T-helper 2 cell treated with Interferon-gamma antibody and Interleukin-4, amounts not matched to agents 5 μg/mL and 100 μg/mL, for 36 hours (primary cell): ENCODE measurements around the gene YPEL2.
A peak's percentile ranks its signal among the peaks of the same experiment; 100 is the strongest.
"Not testable (repeated sequence)": the region's sequence is repeated elsewhere in the genome, so short reads cannot be mapped to it uniquely, and the experiment has no call there.

Experiments used
- DNase-seq: peaks from one replicate; pipeline ENCODE4 v3.0.0; 2021; ENCODE audit warnings: low spot score
- H3K27ac Mint-ChIP-seq: one replicate; pipeline ENCODE4 v1.8.0; 2021; ENCODE audit warnings: mild to moderate bottlenecking, mixed read lengths
- H3K27me3 Mint-ChIP-seq: one replicate; pipeline ENCODE4 v1.8.0; 2021; ENCODE audit warnings: low read depth, mixed read lengths
- H3K36me3 Mint-ChIP-seq: one replicate; pipeline ENCODE4 v1.8.0; 2021; ENCODE audit warnings: low read depth, mixed read lengths
- H3K4me1 Mint-ChIP-seq: one replicate; pipeline ENCODE4 v1.8.0; 2021; ENCODE audit warnings: low read depth, mixed read lengths
- H3K4me3 Mint-ChIP-seq: one replicate; pipeline ENCODE4 v1.8.0; 2022; ENCODE audit warnings: mild to moderate bottlenecking, moderate library complexity, mixed read lengths
- H3K9me3 Mint-ChIP-seq: one replicate; pipeline ENCODE4 v1.8.0; 2021; ENCODE audit warnings: mixed read lengths

Gene YPEL2

GRCh38 chr17:59331129-59331928, at the start of gene YPEL2:
YPEL2 (plus strand) TSS chr17:59331655; CDS start chr17:59353410, 21,755 bp downstream.
- H3K9me3 Mint-ChIP-seq: no peaks in the 10 kb centered on the region
- H3K4me1 Mint-ChIP-seq: peaks cover 51% of the 10 kb centered on the region
- H3K36me3 Mint-ChIP-seq: no peaks in the 10 kb centered on the region
- peak; percentile 90 for DNase-seq
- H3K4me3 Mint-ChIP-seq: peak within 1 kb of the TSS; percentile 86
- peak within 1 kb of the TSS; percentile 82 for H3K27ac Mint-ChIP-seq
- H3K27me3 Mint-ChIP-seq: peaks cover 14% of the 10 kb centered on the region

GRCh38 chr17:59284317-59284716, 47.1 kb upstream of the YPEL2 start:
- no peaks in the 10 kb centered on the region for H3K27me3 Mint-ChIP-seq
- no peaks in the 10 kb centered on the region for H3K9me3 Mint-ChIP-seq
- H3K4me3 Mint-ChIP-seq: no peak overlapping the region
- no peak for DNase-seq
- H3K4me1 Mint-ChIP-seq: peaks cover 6% of the 10 kb centered on the region
- H3K27ac Mint-ChIP-seq: no peak overlapping the region
- H3K36me3 Mint-ChIP-seq: no peaks in the 10 kb centered on the region

- H3K36me3 Mint-ChIP-seq: no peaks in the 10 kb centered on the region
- H3K27me3 Mint-ChIP-seq: no peaks in the 10 kb centered on the region
- no peak overlapping the region for H3K27ac Mint-ChIP-seq
- DNase-seq: no peak
- no peak overlapping the region for H3K4me3 Mint-ChIP-seq
- H3K4me1 Mint-ChIP-seq: peaks cover 6% of the 10 kb centered on the region
- H3K9me3 Mint-ChIP-seq: no peaks in the 10 kb centered on the region
Observed at GRCh38 chr17:59287452-59287851, 44.0 kb upstream of the YPEL2 start.

- H3K27me3 Mint-ChIP-seq: no peaks in the 10 kb centered on the region
- H3K4me1 Mint-ChIP-seq: peaks cover 6% of the 10 kb centered on the region
- H3K36me3 Mint-ChIP-seq: no peaks in the 10 kb centered on the region
- no peaks in the 10 kb centered on the region for H3K9me3 Mint-ChIP-seq
- H3K4me3 Mint-ChIP-seq: no peak overlapping the region
- no peak overlapping the region for H3K27ac Mint-ChIP-seq
- no peak for DNase-seq
Observed at GRCh38 chr17:59287891-59288290, 43.6 kb upstream of the YPEL2 start.

GRCh38 chr17:59289981-59290301, 41.5 kb upstream of the YPEL2 start:
- peaks cover 3% of the 10 kb centered on the region for H3K4me1 Mint-ChIP-seq
- H3K36me3 Mint-ChIP-seq: no peaks in the 10 kb centered on the region
- H3K27ac Mint-ChIP-seq: no peak overlapping the region
- DNase-seq: no peak
- H3K4me3 Mint-ChIP-seq: no peak overlapping the region
- H3K9me3 Mint-ChIP-seq: no peaks in the 10 kb centered on the region
- no peaks in the 10 kb centered on the region for H3K27me3 Mint-ChIP-seq

GRCh38 chr17:59290302-59290998, 41.0 kb upstream of the YPEL2 start:
- H3K4me1 Mint-ChIP-seq, H3K4me3 Mint-ChIP-seq, DNase-seq, H3K9me3 Mint-ChIP-seq, H3K27me3 Mint-ChIP-seq, H3K36me3 Mint-ChIP-seq, H3K27ac Mint-ChIP-seq: not testable (repeated sequence)

GRCh38 chr17:59292174-59292523, 39.3 kb upstream of the YPEL2 start:
- Mint-ChIP-seq H3K27ac (no peak overlapping the region), H3K4me1 (peaks cover 3% of the 10 kb centered on the region), H3K36me3 (no peaks in the 10 kb centered on the region), H3K27me3 (no peaks in the 10 kb centered on the region), H3K4me3 (no peak overlapping the region), H3K9me3 (no peaks in the 10 kb centered on the region)
- DNase-seq: no peak

GRCh38 chr17:59296190-59296589, 35.3 kb upstream of the YPEL2 start:
- H3K27ac Mint-ChIP-seq: no peak overlapping the region
- no peak for DNase-seq
- H3K36me3 Mint-ChIP-seq: no peaks in the 10 kb centered on the region
- no peak overlapping the region for H3K4me3 Mint-ChIP-seq
- H3K4me1 Mint-ChIP-seq: no peaks in the 10 kb centered on the region
- H3K9me3 Mint-ChIP-seq: no peaks in the 10 kb centered on the region
- no peaks in the 10 kb centered on the region for H3K27me3 Mint-ChIP-seq

- H3K4me3 Mint-ChIP-seq: no peak overlapping the region
- no peaks in the 10 kb centered on the region for H3K9me3 Mint-ChIP-seq
- no peak overlapping the region for H3K27ac Mint-ChIP-seq
- H3K4me1 Mint-ChIP-seq: peaks cover 2% of the 10 kb centered on the region
- H3K27me3 Mint-ChIP-seq: peaks cover 7% of the 10 kb centered on the region
- no peak for DNase-seq
- H3K36me3 Mint-ChIP-seq: no peaks in the 10 kb centered on the region
Observed at GRCh38 chr17:59298521-59298920, 32.9 kb upstream of the YPEL2 start.

GRCh38 chr17:59299400-59300092, 31.9 kb upstream of the YPEL2 start:
- Mint-ChIP-seq H3K4me1 (peaks cover 2% of the 10 kb centered on the region), H3K36me3 (no peaks in the 10 kb centered on the region), H3K27ac (no peak overlapping the region), H3K4me3 (no peak overlapping the region), H3K27me3 (peaks cover 7% of the 10 kb centered on the region), H3K9me3 (no peaks in the 10 kb centered on the region)
- DNase-seq: no peak

- Mint-ChIP-seq H3K27me3 (peaks cover 13% of the 10 kb centered on the region), H3K27ac (no peak overlapping the region), H3K36me3 (no peaks in the 10 kb centered on the region), H3K9me3 (no peaks in the 10 kb centered on the region), H3K4me1 (peaks cover 2% of the 10 kb centered on the region), H3K4me3 (no peak overlapping the region)
- DNase-seq: no peak
Observed at GRCh38 chr17:59300941-59301340, 30.5 kb upstream of the YPEL2 start.

- H3K36me3 Mint-ChIP-seq: no peaks in the 10 kb centered on the region
- H3K27me3 Mint-ChIP-seq: peaks cover 13% of the 10 kb centered on the region
- H3K4me3 Mint-ChIP-seq: no peak overlapping the region
- H3K9me3 Mint-ChIP-seq: no peaks in the 10 kb centered on the region
- H3K27ac Mint-ChIP-seq: no peak overlapping the region
- H3K4me1 Mint-ChIP-seq: peaks cover 2% of the 10 kb centered on the region
- DNase-seq: no peak
Observed at GRCh38 chr17:59304811-59305210, 26.6 kb upstream of the YPEL2 start.

GRCh38 chr17:59310263-59310920, 21.1 kb upstream of the YPEL2 start:
- Mint-ChIP-seq H3K9me3 (no peaks in the 10 kb centered on the region), H3K27ac (no peak overlapping the region), H3K27me3 (peaks cover under 1% of the 10 kb centered on the region), H3K4me1 (peaks cover 7% of the 10 kb centered on the region), H3K36me3 (no peaks in the 10 kb centered on the region), H3K4me3 (no peak overlapping the region)
- DNase-seq: no peak

GRCh38 chr17:59311051-59311468, 20.4 kb upstream of the YPEL2 start:
- peak; percentile 44 for DNase-seq

More at GRCh38 chr17:59311051-59311468, 20.4 kb upstream of the YPEL2 start:
- Mint-ChIP-seq H3K27ac (no peak overlapping the region), H3K27me3 (no peaks in the 10 kb centered on the region), H3K4me1 (peaks cover 7% of the 10 kb centered on the region), H3K36me3 (no peaks in the 10 kb centered on the region), H3K4me3 (no peak overlapping the region), H3K9me3 (no peaks in the 10 kb centered on the region)
